ENCODE data around the gene CD300LD.

- TF ChIP-seq POLR2A (IDR thresholded peaks at IDR 0.05): no peak
- no peak for TF ChIP-seq POLR2AphosphoS5 (IDR thresholded peaks at IDR 0.05)
Measured at GRCh38 chr17:74632617-74633016, 40.5 kb upstream of the CD300LD start.

Data from spleen (tissue), 3 donors.